Activated gamma-delta T cell treated with Interleukin-2 at 50 U/mL for 16 hours (primary cell): ENCODE measurements around the gene CLASP1.
"Not testable (repeated sequence)": the region's sequence is repeated elsewhere in the genome, so short reads cannot be mapped to it uniquely, and the experiment has no call there.

ENCODE experiments used
- DNase-seq: peaks from one replicate; pipeline ENCODE4 v3.0.0-alpha.2; 2020

The CLASP1 gene

DNA sequence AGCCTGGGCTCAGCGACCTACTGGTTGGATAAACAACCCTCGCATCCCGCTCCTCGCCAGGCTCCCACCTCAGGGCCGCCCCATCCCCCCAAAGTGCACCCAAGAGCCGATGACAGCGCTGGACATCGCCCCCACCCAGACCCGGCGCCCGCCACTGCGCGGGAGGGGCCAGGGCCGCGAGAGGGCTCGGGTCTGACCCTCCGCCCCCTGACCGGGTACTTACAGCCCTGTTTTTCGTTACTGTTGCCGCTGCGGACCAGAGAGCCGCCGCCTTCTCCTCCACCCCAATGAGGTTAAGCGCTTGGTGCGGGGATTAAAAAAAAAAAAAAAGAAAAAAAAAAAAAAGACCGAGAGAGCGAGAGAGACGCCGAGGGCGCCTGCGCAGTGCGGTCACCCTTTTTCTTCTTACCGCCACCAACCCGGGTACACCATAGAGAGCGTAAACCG is at the start of gene CLASP1:
TSS of gene CLASP1 (minus strand) at position 314 of the 447 bp plus-strand sequence. CDS start 43,567 bp downstream, outside the sequence.
- DNase-seq: no peak

DNA sequence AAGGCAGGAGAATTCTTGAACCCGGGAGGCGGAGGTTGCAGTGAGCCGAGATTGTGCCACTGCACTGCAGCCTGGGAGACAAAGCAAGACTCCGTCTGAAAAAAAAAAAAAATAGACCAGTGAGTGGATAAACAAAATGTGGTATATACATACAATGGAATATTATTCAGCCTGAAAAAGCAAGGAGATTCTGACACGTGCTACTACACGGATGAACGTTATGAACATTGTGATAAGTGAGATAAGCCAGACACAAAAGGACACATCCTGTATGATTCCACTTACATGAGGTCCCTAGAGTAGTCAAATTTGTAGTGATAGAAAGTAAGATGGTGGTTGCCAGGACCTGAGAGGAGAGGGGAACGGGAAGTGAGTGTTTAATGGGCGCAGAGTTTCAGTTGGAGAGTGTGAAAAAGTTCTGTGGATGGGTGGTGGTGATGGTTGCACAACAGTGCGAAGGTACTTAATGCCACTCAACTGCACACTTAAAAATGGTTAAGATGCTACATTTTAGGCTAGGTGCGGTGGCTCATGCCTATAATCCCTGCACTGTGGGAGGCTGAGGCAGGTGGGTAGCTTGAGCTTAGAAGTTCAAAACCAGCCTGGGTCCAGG is 49.2 kb upstream of the CLASP1 start:
- DNase-seq: no peak

GRCh38 chr2:121697108-121697631 is 47.9 kb upstream of the CLASP1 start:
- no peak for DNase-seq

GRCh38 chr2:121696410-121696930 is 47.2 kb upstream of the CLASP1 start:
- no peak for DNase-seq

DNA sequence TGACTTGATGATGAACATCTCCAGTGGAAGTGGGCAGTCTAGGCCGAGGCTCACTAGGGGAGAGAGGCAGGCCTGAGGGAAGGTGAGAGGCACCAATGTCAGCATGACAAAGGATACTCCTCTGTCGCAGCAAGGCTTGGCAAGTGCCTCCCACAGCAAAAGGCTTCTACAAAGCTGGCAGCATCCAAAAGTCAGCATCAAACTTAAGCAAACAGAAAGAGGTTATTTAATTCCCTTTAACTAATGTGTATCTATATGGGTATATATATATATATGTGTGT is 45.8 kb upstream of the CLASP1 start:
- no peak for DNase-seq

GRCh38 chr2:121694398-121695170 is 45.3 kb upstream of the CLASP1 start:
- no peak for DNase-seq

DNA sequence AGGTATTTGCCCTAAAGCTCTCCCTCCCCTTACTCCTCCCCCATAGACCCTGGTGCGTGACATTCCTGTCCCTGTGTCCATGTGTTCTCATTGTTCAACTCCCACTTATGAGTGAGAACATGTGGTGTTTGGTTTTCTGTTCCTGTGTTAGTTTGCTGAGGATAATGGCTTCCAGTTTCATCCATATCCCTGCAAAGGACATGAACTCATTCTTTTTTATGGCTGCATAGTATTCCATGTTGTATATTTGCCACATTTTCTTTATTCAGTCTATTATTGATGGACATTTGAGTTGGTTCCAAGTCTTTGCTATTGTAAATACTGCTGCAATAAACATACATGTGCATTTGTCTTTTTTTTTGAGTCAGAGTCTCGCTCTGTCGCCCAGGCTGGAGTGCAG is 41.3 kb upstream of the CLASP1 start:
- not testable (repeated sequence) for DNase-seq

DNA sequence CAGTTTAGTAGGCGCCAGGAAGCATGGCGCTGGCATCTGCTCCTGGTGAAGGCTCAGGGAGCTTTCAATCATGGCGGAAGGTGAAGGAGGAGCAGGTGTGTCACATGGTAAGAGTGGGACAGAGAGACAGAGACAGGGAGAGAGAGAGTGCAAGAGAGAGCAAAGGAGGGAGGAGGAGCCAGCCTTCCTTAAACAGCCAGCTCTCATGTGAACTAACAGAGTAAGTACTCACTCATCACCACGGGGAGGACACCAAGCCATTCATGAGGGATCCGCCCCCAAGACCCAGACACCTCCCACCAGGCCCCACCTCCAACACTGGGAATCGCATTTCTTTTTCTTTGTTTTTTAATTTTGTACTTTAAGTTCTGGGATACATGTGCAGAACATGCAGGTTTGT is 40.8 kb upstream of the CLASP1 start:
- DNase-seq: no peak

GRCh38 chr2:121689356-121689755 is 40.1 kb upstream of the CLASP1 start:
- DNase-seq: no peak

DNA sequence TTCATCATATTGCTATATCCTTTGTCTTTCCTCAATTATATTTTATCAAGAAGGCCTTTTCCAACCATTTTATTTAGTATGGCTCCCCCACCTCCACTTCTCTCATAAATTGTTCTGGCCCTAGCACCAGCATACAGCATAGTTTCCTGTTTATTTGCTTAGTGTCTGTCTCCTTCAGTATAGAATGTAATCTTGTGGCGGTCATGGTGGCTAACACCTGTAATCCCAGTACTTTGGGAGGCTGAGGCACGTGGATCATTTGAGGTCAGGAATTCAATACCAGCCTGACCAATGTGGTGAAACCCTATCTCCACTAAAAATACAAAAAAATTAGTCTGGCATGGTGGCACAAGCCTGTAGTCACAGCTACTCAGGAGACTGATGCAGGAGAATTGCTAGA is 39.6 kb upstream of the CLASP1 start:
- no peak for DNase-seq

DNA sequence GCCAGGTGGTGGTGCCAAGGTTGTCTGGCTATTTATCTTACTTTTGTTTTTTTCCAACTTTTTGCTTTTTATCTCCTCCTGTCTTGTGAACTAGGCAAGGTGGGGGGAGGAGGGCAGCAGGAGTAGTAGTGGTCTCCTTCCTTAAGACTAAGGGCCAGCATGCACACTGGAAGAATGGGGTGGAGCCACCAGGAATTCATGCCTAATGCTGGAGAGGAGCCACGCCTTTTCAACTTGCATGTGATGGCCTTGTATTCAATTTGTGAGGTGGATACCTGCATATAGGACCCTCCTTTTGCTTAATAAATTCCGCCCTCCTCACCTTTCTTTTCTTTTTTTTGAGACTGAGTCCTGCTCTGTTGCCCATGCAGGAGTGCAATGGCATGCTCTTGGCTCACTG is 37.6 kb upstream of the CLASP1 start:
- DNase-seq: no peak

GRCh38 chr2:121686218-121686617 is 37.0 kb upstream of the CLASP1 start:
- no peak for DNase-seq

- no peak for DNase-seq
Observed at GRCh38 chr2:121682396-121683298, 33.4 kb upstream of the CLASP1 start.

- no peak for DNase-seq
Observed at GRCh38 chr2:121677855-121678254, 28.6 kb upstream of the CLASP1 start.

DNA sequence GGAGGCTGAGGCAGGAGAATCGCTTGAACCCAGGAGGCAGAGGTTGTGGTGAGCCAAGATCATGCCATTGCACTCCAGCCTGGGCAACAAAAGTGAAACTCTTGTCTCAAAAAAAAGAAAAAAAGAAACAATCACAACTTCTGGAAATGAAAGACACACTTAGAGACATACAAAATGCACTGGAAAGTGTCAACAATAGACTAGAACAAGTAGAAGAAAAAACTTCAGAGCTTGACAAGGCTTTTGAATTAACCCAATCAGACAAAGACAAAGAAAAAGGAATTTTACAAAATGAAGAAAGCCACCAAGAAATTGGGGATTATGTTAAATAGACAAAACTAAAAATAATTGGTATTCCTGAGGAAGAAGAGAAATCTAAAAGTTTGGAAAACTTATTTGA is 22.4 kb upstream of the CLASP1 start:
- DNase-seq: not testable (repeated sequence)

DNA sequence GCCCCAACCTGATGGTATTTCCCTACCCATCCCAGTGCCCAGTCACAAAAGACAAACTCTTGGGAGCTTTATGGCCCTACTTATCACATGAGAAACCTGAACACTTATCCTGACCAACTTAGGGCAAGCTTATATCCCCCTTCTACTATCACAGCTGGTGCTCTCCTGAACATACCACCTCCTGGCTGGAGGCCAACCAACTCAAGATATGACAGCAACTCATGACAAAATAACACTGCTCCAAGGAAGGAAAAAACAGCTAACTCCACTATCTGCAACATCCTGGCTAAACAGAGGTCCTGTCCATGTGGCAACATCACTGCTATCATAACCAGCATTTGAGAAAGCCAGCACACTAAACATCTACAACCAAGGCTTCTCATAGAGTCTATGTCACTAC is 20.9 kb upstream of the CLASP1 start:
- DNase-seq: no peak

DNA sequence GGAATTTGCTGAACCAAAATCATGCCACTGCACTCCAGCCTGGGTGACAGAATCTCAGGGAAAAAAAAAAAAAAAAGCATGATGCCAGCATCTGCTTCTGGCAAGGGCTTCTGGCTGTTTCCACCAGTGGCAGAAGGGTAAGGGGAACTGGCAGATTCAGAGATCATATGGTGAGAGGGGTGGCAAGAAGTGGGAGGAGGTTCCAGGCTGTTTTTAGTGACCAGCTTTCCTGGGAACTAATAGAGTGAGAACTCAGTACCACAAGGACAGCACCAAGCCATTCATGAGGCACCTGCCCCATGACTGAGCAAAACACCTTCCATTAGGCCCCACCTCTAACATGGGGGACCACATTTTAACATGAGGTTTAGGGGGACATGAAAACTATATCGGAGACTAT is 18.4 kb upstream of the CLASP1 start:
- DNase-seq: no peak

- DNase-seq: no peak
Observed at GRCh38 chr2:121666042-121666441, 16.8 kb upstream of the CLASP1 start.

DNA sequence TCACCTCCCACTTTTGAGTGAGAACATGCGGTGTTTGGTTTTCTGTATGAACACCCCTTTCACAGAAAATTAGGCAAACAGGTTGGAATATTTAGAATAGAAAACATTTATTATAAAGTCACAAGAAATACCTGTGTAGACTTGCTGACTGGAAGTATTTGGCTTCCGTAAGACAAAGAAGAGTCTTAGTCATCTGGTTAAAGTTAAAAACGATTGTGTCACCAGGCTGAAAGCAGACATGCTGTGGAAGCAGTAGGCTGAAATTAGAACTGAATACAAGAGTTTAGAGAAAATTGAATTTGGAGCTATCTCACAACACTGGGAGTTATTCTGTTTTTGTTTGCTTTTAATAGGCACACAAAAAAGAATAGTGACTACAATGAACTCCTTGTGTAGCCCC is 16.2 kb upstream of the CLASP1 start:
- DNase-seq: no peak

GRCh38 chr2:121664713-121665112 is 15.5 kb upstream of the CLASP1 start:
- DNase-seq: no peak

GRCh38 chr2:121664086-121664485 is 14.8 kb upstream of the CLASP1 start:
- DNase-seq: no peak

DNA sequence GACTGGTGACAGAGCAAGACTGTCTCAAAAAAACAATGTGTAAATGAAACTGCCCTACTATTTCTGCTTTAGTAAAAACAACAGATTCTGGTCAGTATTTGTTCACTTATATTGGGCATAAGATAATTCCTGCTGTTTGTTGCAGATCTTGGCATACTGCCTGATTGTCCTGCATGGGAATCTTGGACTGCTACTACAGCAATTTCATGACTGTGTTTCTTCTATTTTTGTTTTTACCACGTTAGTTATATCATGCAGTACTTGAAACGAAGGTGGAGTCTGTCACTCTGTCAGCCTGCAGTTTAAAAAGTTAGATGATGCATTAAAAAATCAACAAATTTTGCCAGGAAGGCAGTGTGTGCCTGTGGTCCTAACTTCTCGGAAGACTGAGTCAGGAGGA is 14.2 kb upstream of the CLASP1 start:
- no peak for DNase-seq

DNA sequence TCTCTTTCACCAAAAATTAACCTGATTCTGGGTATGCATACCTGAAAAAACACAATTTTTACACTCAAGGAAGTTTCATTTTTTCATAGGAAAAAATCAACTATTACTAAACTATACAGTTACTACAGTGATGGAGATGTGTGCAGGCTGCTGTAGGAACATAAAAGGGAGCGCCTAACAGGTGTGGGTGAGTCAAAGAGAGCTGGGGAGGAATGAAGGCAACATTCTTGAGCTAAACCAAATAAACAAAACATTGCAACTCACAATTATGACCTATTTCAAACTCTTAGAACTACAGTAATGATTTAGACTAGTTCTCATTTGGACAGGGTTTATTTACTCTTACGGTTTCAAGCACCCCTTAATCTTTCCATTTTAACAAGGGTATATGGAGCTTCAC is 13.4 kb upstream of the CLASP1 start:
- DNase-seq: no peak
